Measurements from ENCODE around the gene LONP2. TPM values are rescaled to one million over a fixed set of nuclear protein-coding genes. Genes with fewer than 3 reads are reported as not detected.

The LONP2 gene
- total and polyA plus RNA-seq, 9 of the 15 experiments (the other 6 are each of a cell fraction or from before 2014, with no cell fraction given): 8.1 to 41.2 (median 25.6) TPM

DNA sequence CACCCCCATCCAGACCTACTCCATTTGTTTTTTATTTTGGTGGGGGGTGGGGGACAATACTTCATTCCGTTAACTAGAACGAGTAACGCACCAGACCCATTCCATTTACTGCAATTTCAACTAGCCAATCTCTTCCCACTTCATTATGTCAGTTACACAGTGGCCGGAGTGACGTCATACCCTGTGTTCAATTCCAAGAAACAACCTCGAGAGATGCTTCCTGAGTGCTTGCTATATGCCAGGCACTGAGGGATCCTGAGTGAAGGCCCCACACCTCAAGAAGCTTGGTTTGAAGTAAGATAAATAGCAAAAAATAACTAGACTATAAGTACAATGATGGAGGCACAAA is 150.2 kb downstream of the LONP2 start (continued):
- TF ChIP-seq ZBTB11 (CRISPR knock-in tag; IDR thresholded peaks at IDR 0.05) (no peak), ZNF589 (CRISPR knock-in tag; IDR thresholded peaks at IDR 0.05; ENCODE audit: low read depth) (peak; percentile 67; the same call in 1 of the 2 replicates), PHB (CRISPR knock-in tag; IDR thresholded peaks at IDR 0.05) (no peak), CEBPG (CRISPR knock-in tag; IDR thresholded peaks at IDR 0.05) (no peak), CEBPG (tag; conservative IDR thresholded peaks at IDR 0.05 in 1 of 2, IDR thresholded peaks at IDR 0.05 in 1 of 2) (0 out of 4 replicates have a peak, but pooled peaks of 1 of the 2 experiments have one; percentile 0), SFPQ (IDR thresholded peaks at IDR 0.05; ENCODE audit: low read depth, low read length) (no peak), NFATC3 (IDR thresholded peaks at IDR 0.05) (no peak), ATF3 (IDR thresholded peaks at IDR 0.05) (peak; percentile 94), ATF3 (CRISPR knock-in tag; conservative IDR thresholded peaks at IDR 0.05) (no peak), TOE1 (IDR thresholded peaks at IDR 0.05; ENCODE audit: borderline replicate concordance) (no peak), TOE1 (CRISPR knock-in tag; IDR thresholded peaks at IDR 0.05; ENCODE audit: borderline replicate concordance, low read depth) (no peak), RHOXF2B (CRISPR knock-in tag; conservative IDR thresholded peaks at IDR 0.05) (no peak), HDAC6 (IDR thresholded peaks at IDR 0.05; ENCODE audit: low read depth, low read length) (no peak), MYC (IDR thresholded peaks at IDR 0.05; ENCODE audit: low read depth, low read length) (no peak), MYC (CRISPR knock-in tag; IDR thresholded peaks at IDR 0.05; ENCODE audit: borderline replicate concordance, low read depth) (no peak), BHLHE40 (IDR thresholded peaks at IDR 0.05; ENCODE audit: low read length) (no peak), ATF1 (CRISPR knock-in tag; IDR thresholded peaks at IDR 0.05) (no peak), ATF1 (tag; IDR thresholded peaks at IDR 0.05) (peak; percentile 87), MAFK (IDR thresholded peaks at IDR 0.05; ENCODE audit: low read length) (no peak), ADNP (tag; IDR thresholded peaks at IDR 0.05) (no peak), IFI16 (CRISPR knock-in tag; IDR thresholded peaks at IDR 0.05) (no peak), ARNT (IDR thresholded peaks at IDR 0.05) (no peak)
- TF ChIP-seq, protein P1, sequence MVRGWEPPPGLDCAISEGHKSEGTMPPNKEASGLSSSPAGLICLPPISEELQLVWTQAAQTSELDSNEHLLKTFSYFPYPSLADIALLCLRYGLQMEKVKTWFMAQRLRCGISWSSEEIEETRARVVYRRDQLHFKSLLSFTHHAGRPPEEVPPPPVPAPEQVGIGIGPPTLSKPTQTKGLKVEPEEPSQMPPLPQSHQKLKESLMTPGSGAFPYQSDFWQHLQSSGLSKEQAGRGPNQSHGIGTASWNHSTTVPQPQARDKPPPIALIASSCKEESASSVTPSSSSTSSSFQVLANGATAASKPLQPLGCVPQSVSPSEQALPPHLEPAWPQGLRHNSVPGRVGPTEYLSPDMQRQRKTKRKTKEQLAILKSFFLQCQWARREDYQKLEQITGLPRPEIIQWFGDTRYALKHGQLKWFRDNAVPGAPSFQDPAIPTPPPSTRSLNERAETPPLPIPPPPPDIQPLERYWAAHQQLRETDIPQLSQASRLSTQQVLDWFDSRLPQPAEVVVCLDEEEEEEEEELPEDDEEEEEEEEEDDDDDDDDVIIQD (CRISPR knock-in tag; IDR thresholded peaks at IDR 0.05): no peak
